ENCODE results near the gene MGAT5. TPM values are rescaled to one million over a fixed set of nuclear protein-coding genes. Genes with fewer than 3 reads are reported as not detected.

MGAT5 gene
- total RNA-seq, 4 donors from 2014 or later: 34.1 to 47.5 (median 42.6) TPM

DNA sequence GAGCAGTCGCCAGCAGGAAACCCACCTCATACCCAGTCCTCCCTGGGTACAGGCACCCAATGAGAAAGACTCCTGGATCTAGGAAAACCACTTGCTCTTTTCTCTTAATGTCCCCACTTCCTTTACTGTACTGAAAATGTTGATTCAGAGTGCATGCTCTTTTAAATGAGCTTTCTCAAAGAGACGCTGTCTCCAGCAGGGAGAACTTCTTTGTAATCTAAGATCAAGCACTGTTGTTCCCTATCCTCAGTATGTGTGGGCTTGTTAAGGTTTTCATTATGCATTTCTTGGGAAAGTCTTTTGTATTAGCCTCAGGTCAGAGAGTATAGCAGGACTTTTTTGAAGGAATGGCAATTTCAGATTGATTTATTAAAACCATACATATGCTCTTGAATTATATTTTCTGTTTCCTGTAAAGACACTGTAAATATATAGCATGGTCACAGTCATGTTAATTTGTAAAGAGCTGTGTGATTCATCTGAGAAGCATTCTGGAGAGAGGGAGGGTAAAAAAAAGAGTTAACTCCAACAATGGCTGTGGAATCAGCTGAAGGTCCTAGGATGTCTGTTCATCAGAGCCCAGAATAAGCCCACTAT is 178.1 kb downstream of the MGAT5 start:
- TF ChIP-seq, protein P1, sequence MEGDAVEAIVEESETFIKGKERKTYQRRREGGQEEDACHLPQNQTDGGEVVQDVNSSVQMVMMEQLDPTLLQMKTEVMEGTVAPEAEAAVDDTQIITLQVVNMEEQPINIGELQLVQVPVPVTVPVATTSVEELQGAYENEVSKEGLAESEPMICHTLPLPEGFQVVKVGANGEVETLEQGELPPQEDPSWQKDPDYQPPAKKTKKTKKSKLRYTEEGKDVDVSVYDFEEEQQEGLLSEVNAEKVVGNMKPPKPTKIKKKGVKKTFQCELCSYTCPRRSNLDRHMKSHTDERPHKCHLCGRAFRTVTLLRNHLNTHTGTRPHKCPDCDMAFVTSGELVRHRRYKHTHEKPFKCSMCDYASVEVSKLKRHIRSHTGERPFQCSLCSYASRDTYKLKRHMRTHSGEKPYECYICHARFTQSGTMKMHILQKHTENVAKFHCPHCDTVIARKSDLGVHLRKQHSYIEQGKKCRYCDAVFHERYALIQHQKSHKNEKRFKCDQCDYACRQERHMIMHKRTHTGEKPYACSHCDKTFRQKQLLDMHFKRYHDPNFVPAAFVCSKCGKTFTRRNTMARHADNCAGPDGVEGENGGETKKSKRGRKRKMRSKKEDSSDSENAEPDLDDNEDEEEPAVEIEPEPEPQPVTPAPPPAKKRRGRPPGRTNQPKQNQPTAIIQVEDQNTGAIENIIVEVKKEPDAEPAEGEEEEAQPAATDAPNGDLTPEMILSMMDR (IDR thresholded peaks at IDR 0.05): no peak
- TF ChIP-seq EP300 (IDR thresholded peaks at IDR 0.05) (no peak), POLR2A (IDR thresholded peaks at IDR 0.05) (no peak)
- Histone ChIP-seq H3K36me3 (peaks cover 0 to 69% (median 3%) of the 10 kb centered on the region in 3 donors), H3K4me3 (no peak overlapping the region), H3K4me1 (peaks cover 0 to 4% (median 0%) of the 10 kb centered on the region in 4 donors), H3K27ac (no peak overlapping the region), H3K27me3 (no peaks in the 10 kb centered on the region), H3K9me3 (no peaks in the 10 kb centered on the region)
- WGBS, 2 donors: 80 to 83% methylated on average over 2 of the region's 2 CpGs
- no peak for DNase-seq (ENCODE audit: low spot score in 2 of 2)

DNA sequence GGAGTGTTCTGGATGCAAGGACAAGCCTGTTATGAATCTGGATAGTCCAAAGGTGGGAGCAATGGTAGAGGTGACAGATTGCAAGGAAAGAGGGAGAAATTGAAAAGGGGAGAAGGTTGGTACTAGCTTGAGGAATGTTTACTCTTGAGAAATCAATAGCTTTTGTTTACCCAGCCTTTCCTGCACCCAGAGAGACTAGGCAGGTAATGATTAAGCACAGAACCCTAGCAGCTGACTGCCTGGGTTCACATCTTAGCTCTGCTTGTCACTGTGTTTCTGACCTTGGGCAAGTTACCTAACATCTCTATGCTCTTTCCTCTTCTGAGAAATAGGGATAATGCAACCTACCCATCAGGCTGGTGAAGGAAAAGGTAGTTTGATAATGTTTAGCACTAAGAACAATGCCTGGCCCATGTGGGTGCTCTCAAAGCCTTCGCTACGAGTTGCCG is 178.6 kb downstream of the MGAT5 start:
- WGBS, 2 donors: 95 to 100% methylated on average over 3 of the region's 3 CpGs
- peaks cover 0 to 69% (median 3%) of the 10 kb centered on the region in 3 donors for H3K36me3 ChIP-seq
- no peak overlapping the region for H3K4me3 ChIP-seq

DNA sequence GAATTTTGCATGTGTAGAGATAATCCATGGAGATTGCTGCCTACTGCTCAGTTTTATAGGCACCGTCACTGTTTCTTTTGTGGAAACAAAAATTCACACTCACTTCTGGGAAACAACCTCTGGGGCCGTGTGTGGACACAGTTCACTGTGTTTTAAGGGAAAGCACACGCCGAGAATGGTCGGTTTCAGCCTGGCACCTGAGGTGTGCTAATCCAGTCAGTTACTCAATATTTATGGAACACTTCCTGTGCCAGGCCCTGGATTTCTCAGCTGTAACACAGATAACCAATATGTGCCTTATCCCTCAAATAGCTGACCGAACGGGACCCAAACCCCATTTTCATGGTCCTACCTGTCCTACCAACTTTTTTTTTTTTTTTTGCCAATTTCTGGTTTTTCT is 179.6 kb downstream of the MGAT5 start:
- Histone ChIP-seq H3K27ac (no peak overlapping the region), H3K4me3 (no peak overlapping the region), H3K9me3 (no peaks in the 10 kb centered on the region), H3K36me3 (peaks cover 0 to 72% (median 3%) of the 10 kb centered on the region in 3 donors), H3K27me3 (no peaks in the 10 kb centered on the region), H3K4me1 (no peaks in the 10 kb centered on the region)
- TF ChIP-seq, protein P1 (IDR thresholded peaks at IDR 0.05): no peak
- TF ChIP-seq POLR2A (IDR thresholded peaks at IDR 0.05): no peak
- no peak for TF ChIP-seq EP300 (IDR thresholded peaks at IDR 0.05)
- no peak for DNase-seq (ENCODE audit: low spot score in 2 of 2)
- 80 to 91% methylated on average over 7 of the region's 7 CpGs for WGBS, 2 donors

More for the DNA sequence above, 178.6 kb downstream of the MGAT5 start:
- H3K4me1 ChIP-seq: no peaks in the 10 kb centered on the region
- TF ChIP-seq EP300 (IDR thresholded peaks at IDR 0.05) (no peak), POLR2A (IDR thresholded peaks at IDR 0.05) (no peak)
- TF ChIP-seq, protein P1 (IDR thresholded peaks at IDR 0.05): no peak
- H3K9me3 ChIP-seq: no peaks in the 10 kb centered on the region
- no peak for DNase-seq (ENCODE audit: low spot score in 2 of 2)
- no peak overlapping the region for H3K27ac ChIP-seq
- no peaks in the 10 kb centered on the region for H3K27me3 ChIP-seq

DNA sequence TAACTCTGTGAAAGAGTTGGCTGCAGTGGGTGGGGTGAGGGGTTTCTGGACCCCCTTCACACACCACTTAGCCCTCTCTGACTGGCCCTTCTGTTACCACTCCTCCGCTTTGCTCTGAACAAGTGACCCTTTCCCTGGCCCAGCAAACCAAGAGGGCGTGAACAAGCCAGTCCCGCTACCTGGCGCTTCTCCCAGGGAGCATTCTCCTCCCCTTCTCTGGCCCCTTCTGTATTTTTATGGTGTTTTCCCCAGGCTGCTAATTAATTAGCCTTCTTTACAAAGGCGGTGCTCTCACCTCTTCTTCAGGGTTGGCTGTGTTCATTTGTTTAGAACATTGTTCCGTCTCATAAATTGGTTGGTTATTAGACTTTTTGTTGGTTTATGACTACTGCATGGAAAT is 180.1 kb downstream of the MGAT5 start:
- WGBS, 2 donors: 86 to 94% methylated on average over 6 of the region's 6 CpGs
- TF ChIP-seq POLR2A (IDR thresholded peaks at IDR 0.05) (no peak), EP300 (IDR thresholded peaks at IDR 0.05) (no peak)
- TF ChIP-seq, protein P1 (IDR thresholded peaks at IDR 0.05): no peak
- H3K27ac ChIP-seq: no peak overlapping the region
- no peak for DNase-seq (ENCODE audit: low spot score in 2 of 2)
- H3K36me3 ChIP-seq: peaks cover 0 to 77% (median 3%) of the 10 kb centered on the region in 3 donors
- no peaks in the 10 kb centered on the region for H3K4me1 ChIP-seq
- H3K4me3 ChIP-seq: no peak overlapping the region
- H3K27me3 ChIP-seq: no peaks in the 10 kb centered on the region
- H3K9me3 ChIP-seq: no peaks in the 10 kb centered on the region

DNA sequence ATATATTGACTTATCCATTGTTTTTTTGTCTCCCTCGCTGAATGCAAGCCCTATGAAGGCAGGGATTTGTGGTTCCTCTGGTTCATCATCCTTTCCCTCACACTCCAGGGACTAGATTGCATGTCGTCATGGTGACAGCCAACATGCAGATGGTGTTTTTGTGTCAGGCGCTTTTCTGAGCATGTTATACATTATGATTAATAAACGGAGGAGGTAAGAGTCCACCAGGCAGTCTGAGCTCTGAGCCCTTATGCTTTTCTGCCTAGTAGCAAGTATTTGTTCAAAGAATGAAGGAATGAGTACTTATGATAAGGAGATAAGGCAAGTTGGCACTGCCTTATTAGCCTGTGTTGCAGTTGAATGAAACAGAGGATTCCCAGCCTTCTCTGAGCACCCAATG is 181.6 kb downstream of the MGAT5 start:
- Histone ChIP-seq H3K27me3 (no peaks in the 10 kb centered on the region), H3K4me1 (no peaks in the 10 kb centered on the region)
- no peak for DNase-seq (ENCODE audit: low spot score in 2 of 2)

More for the DNA sequence above, 181.6 kb downstream of the MGAT5 start:
- Histone ChIP-seq H3K4me3 (no peak overlapping the region), H3K27ac (no peak overlapping the region), H3K9me3 (no peaks in the 10 kb centered on the region), H3K36me3 (peaks cover 0 to 76% (median 3%) of the 10 kb centered on the region in 3 donors)
- TF ChIP-seq, protein P1 (IDR thresholded peaks at IDR 0.05): no peak
- no peak for TF ChIP-seq POLR2A (IDR thresholded peaks at IDR 0.05)
- no peak for TF ChIP-seq EP300 (IDR thresholded peaks at IDR 0.05)
- 90 to 95% methylated on average over 4 of the region's 4 CpGs for WGBS, 2 donors
